GM23338 (cell line): ENCODE data around the gene GPN2. TPM values are rescaled to one million over a fixed set of nuclear protein-coding genes. Genes with fewer than 3 reads are reported as not detected.

Experiments used
- ATAC-seq: fragments of 200-7000 bp; cut with Tn5 transposase; 3 replicates; pipeline ENCODE4 v1.9.1; 2020
- DNase-seq: peaks from one replicate; pipeline ENCODE4 v3.0.0-alpha.2; 2015; ENCODE audit warnings: low spot score
- H2AFZ ChIP-seq: fragments of 200-600 bp; sonication (generic); 2 replicates; pipeline ENCODE4 v1.8.0; 2016; ENCODE audit warnings: antibody characterized with exemption, mild to moderate bottlenecking, moderate library complexity
- H3F3A ChIP-seq: fragments of 200-600 bp; sonication (generic); replicated peaks from 2 replicates; pipeline ENCODE4 v1.8.0; 2017; ENCODE audit warnings: antibody characterized with exemption, mixed run types, low read depth
- H3K27ac ChIP-seq: fragments of 200-600 bp; sonication (generic); 2 replicates; pipeline ENCODE4 v1.6.1; 2016; ENCODE audit warnings: low read depth
- H3K27me3 ChIP-seq: fragments of 200-600 bp; sonication (generic); 2 replicates; pipeline ENCODE4 v1.8.0; 2016; ENCODE audit warnings: mild to moderate bottlenecking, mixed run types, moderate library complexity; ENCODE audit not compliant: insufficient read depth
- H3K36me3 ChIP-seq: fragments of 200-600 bp; sonication (generic); 2 replicates; pipeline ENCODE4 v1.8.0; 2016; ENCODE audit warnings: mild to moderate bottlenecking; ENCODE audit not compliant: insufficient read depth
- H3K4me1 ChIP-seq: fragments of 200-600 bp; sonication (generic); 2 replicates; pipeline ENCODE4 v1.8.0; 2016; ENCODE audit warnings: mild to moderate bottlenecking, moderate library complexity; ENCODE audit not compliant: insufficient read depth
- H3K4me2 ChIP-seq: fragments of 200-600 bp; sonication (generic); 2 replicates; pipeline ENCODE4 v1.7.1; 2017; ENCODE audit warnings: mixed run types
- H3K4me3 ChIP-seq: fragments of 200-600 bp; sonication (generic); 2 replicates; pipeline ENCODE4 v1.6.1; 2016; ENCODE audit warnings: mixed run types
- H3K79me2 ChIP-seq: fragments of 200-600 bp; sonication (generic); replicated peaks from 2 replicates; pipeline ENCODE4 v1.8.0; 2017; ENCODE audit warnings: mild to moderate bottlenecking; ENCODE audit not compliant: insufficient read depth
- H3K9me2 ChIP-seq: fragments of 200-600 bp; sonication (generic); 2 replicates; pipeline ENCODE4 v1.8.0; 2017; ENCODE audit not compliant: insufficient read depth
- H4K20me1 ChIP-seq: fragments of 200-600 bp; sonication (generic); replicated peaks from 2 replicates; pipeline ENCODE4 v1.8.0; 2017; ENCODE audit warnings: mild to moderate bottlenecking; ENCODE audit not compliant: insufficient read depth
- H3K27ac Mint-ChIP-seq: 2 replicates; pipeline ENCODE4 v1.8.0; 2020; ENCODE audit warnings: inconsistent platforms, mild to moderate bottlenecking, moderate library complexity, mixed read lengths
- H3K27me3 Mint-ChIP-seq: 3 replicates; pipeline ENCODE4 v1.8.0; 2022; ENCODE audit warnings: low read depth, mild to moderate bottlenecking, moderate library complexity, mixed read lengths, inconsistent platforms; ENCODE audit not compliant: insufficient read depth, poor library complexity
- H3K36me3 Mint-ChIP-seq: 3 replicates; pipeline ENCODE4 v1.8.0; 2021; ENCODE audit warnings: low read depth, mild to moderate bottlenecking, inconsistent platforms, moderate library complexity, mixed read lengths
- H3K4me1 Mint-ChIP-seq: 3 replicates; pipeline ENCODE4 v1.8.0; 2020; ENCODE audit warnings: mild to moderate bottlenecking, inconsistent platforms, mixed read lengths
- H3K4me3 Mint-ChIP-seq: 3 replicates; pipeline ENCODE4 v1.8.0; 2021; ENCODE audit warnings: moderate library complexity, mild to moderate bottlenecking, inconsistent platforms, mixed read lengths
- H3K9me3 Mint-ChIP-seq: 3 replicates; pipeline ENCODE4 v1.8.0; 2020; ENCODE audit warnings: moderate library complexity, mild to moderate bottlenecking, inconsistent platforms, mixed read lengths
- CTCF ChIP-seq, 2 experiments: fragments of 200-600 bp in 1 of 2; sonication (generic) in 1 of 2; conservative IDR thresholded peaks; 2 replicates each; pipeline versions ENCODE4 v1.5.1 to v1.6.1; 2016 to 2017; ENCODE audit warnings: antibody characterized with exemption in 2 of 2, low read depth in 2 of 2, mild to moderate bottlenecking in 2 of 2, moderate library complexity in 1 of 2
- ETS1 ChIP-seq: IDR thresholded peaks from 2 replicates; pipeline ENCODE4 v1.6.1; 2016; ENCODE audit warnings: antibody characterized with exemption
- EZH2phosphoT487 ChIP-seq: fragments of 200-600 bp; sonication (generic); IDR thresholded peaks from one replicate; pipeline ENCODE4 v1.8.1; 2018; ENCODE audit warnings: antibody characterized with exemption; ENCODE audit not compliant: unreplicated experiment
- JUNB ChIP-seq: IDR thresholded peaks from one replicate; pipeline ENCODE4 v1.6.1; 2016; ENCODE audit warnings: antibody characterized with exemption; ENCODE audit not compliant: unreplicated experiment
- NANOG ChIP-seq: IDR thresholded peaks from 2 replicates; pipeline ENCODE4 v1.6.1; 2016; ENCODE audit warnings: antibody characterized with exemption, borderline replicate concordance
- POLR2AphosphoS5 ChIP-seq: IDR thresholded peaks from 2 replicates; pipeline ENCODE4 v1.6.1; 2016; ENCODE audit warnings: antibody characterized with exemption, low read depth
- REST ChIP-seq: IDR thresholded peaks from one replicate; pipeline ENCODE4 v1.6.1; 2018; ENCODE audit warnings: antibody characterized with exemption; ENCODE audit not compliant: unreplicated experiment
- ZNF114 ChIP-seq: fragments of 250-450 bp; sonication (Bioruptor Pico); IDR thresholded peaks from 2 replicates; pipeline ENCODE4 v1.5.0; 2020; ENCODE audit warnings: mild to moderate bottlenecking, moderate library complexity
- ZNF331 ChIP-seq: fragments of 250-450 bp; sonication (Bioruptor Pico); IDR thresholded peaks from 2 replicates; pipeline ENCODE4 v1.5.0; 2020; ENCODE audit warnings: low read depth, mild to moderate bottlenecking, moderate library complexity
- ZNF462 ChIP-seq: fragments of 250-450 bp; sonication (Bioruptor Pico); IDR thresholded peaks from 2 replicates; pipeline ENCODE4 v1.5.0; 2020; ENCODE audit warnings: mild to moderate bottlenecking, moderate library complexity
- polyA plus RNA-seq: library from polyadenylated mRNA; unstranded; fragments of >200 nt; fragmentation: Nextera tagmentation; extraction: Ambion mirVana; gene quantifications from 2 replicates; pipeline ENCODE4 v1.2.1, GENCODE V29; 2016
- total RNA-seq: library from RNA; depleted of rRNA; stranded (reverse); fragments of >200 nt; shearing (Covaris generic); gene quantifications from 2 replicates; pipeline ENCODE4 v1.2.3, GENCODE V29; 2014

GPN2 gene
- total and polyA plus RNA-seq, 2 experiments from 2014 or later = 10.1 to 19.4 TPM

DNA sequence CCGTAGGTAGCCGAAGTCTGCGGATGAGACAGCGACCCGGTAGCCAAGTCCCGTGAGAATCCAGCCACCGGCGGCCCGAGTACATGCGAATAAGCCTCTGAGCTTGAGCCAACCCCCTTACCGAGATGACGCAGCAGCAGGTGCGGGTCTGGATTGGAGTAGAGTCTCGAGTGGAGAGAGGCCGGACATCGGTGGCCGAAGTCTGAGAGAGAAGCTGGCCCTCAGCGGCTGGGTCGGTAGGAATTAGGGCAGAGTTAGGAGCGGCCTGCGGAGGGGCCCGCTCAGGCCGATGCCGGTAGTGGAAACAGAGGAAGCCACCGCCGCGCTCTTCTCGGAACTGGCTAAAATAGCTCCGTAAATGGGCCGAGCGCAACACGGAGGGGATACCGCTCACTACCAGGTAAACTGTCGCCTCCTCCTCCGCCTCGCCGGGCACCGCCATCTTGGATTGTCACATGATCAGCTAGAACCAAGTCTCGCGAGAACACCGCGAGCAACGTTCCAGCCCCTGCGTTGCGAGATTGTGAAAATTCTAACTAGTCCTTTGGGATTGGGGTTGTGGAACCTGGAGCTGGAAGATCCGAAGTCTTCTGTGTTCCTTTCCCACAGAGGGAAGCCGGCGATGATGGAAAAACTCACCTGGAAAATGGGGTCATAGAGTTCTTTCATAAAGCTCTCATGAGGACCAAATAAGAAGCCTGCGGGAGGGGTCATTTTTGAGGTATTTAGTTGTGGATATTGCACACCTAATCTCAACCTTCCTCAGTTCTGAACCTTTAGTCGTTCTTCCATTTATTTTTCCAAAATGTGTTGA lies 10.1 kb upstream of the GPN2 start, which contains the start of gene GPATCH3 (continued):
- no peak for TF ChIP-seq ZNF462
- no peak for TF ChIP-seq JUNB
- peak; percentile 32; the same call in 1 of the 2 replicates for TF ChIP-seq ETS1
- TF ChIP-seq CTCF (conservative IDR thresholded peaks at IDR 0.05; ENCODE audit: low read depth in 2 of 2) = no peak

GRCh38 chr1:26897351-26897750 lies 7.3 kb upstream of the GPN2 start:
- Histone ChIP-seq H2AFZ (no peak overlapping the region), H3K4me1 (peaks cover 7% of the 10 kb centered on the region), H3K79me2 (peaks cover 27% of the 10 kb centered on the region), H4K20me1 (no peaks in the 10 kb centered on the region; the same call in 1 of the 2 replicates), H3K27ac (no peak overlapping the region), H3K4me2 (no peak overlapping the region), H3K36me3 (peaks cover 13% of the 10 kb centered on the region), H3K4me3 (no peak overlapping the region), H3F3A (0 out of 2 replicates have a peak, but pooled peaks cover 5% of the 10 kb centered on the region), H3K9me2 (no peaks in the 10 kb centered on the region), H3K27me3 (no peaks in the 10 kb centered on the region)
- no peak overlapping the region for H3K4me3 Mint-ChIP-seq
- peaks cover 8% of the 10 kb centered on the region for H3K4me1 Mint-ChIP-seq
- DNase-seq (no peak), ATAC-seq (no peak)
- H3K9me3 Mint-ChIP-seq = no peaks in the 10 kb centered on the region
- no peak overlapping the region for H3K27ac Mint-ChIP-seq
- H3K27me3 Mint-ChIP-seq = peaks cover 5% of the 10 kb centered on the region
- peaks cover 35% of the 10 kb centered on the region for H3K36me3 Mint-ChIP-seq
- TF ChIP-seq NANOG = no peak
- no peak for TF ChIP-seq ZNF331 (CRISPR knock-in tag)
- no peak for TF ChIP-seq REST
- TF ChIP-seq POLR2AphosphoS5 = no peak
- no peak for TF ChIP-seq ETS1
- no peak for TF ChIP-seq ZNF114 (CRISPR knock-in tag)
- TF ChIP-seq EZH2phosphoT487 = no peak
